Vagina (tissue), 2 donors: ENCODE results near the gene PRRT4. TPM values are rescaled to one million over a fixed set of nuclear protein-coding genes. Genes with fewer than 3 reads are reported as not detected.

Experiments
- DNase-seq, 2 donors: peaks; one replicate each; pipeline ENCODE4 v3.0.0-alpha.2; 2017; ENCODE audit errors: extremely low spot score in 2 of 2
- H3K27ac ChIP-seq: fragments of 200-600 bp; sonication (generic); one replicate; pipeline ENCODE4 v1.5.1; 2019
- H3K27me3 ChIP-seq: fragments of 200-600 bp; sonication (generic); one replicate; pipeline ENCODE4 v1.5.1; 2019
- H3K36me3 ChIP-seq, 2 donors: fragments of 200-600 bp; sonication (generic); one replicate each; pipeline ENCODE4 v1.5.1; 2017 to 2019
- H3K4me1 ChIP-seq: fragments of 200-600 bp; sonication (generic); one replicate; pipeline ENCODE4 v1.5.1; 2019
- H3K4me3 ChIP-seq, 2 donors: fragments of 200-600 bp; sonication (generic); 1 replicate in 1 of 2; 2 replicates in 1 of 2; pipeline ENCODE4 v1.5.1; 2016 to 2019
- H3K9me3 ChIP-seq: fragments of 200-600 bp; sonication (generic); one replicate; pipeline ENCODE4 v1.5.1; 2019
- POLR2A ChIP-seq, 2 donors: fragments of 450-650 bp; IDR thresholded peaks; one replicate each; pipeline ENCODE4 v1.6.1; 2017; ENCODE audit warnings: antibody characterized with exemption in 2 of 2, mild to moderate bottlenecking in 2 of 2, moderate library complexity in 2 of 2
- POLR2AphosphoS5 ChIP-seq, 2 donors: sonication (generic); formaldehyde crosslinking; IDR thresholded peaks; one replicate each; pipeline ENCODE4 v1.9.0; 2017; ENCODE audit warnings: antibody characterized with exemption in 2 of 2, mild to moderate bottlenecking in 2 of 2, low read depth in 1 of 2; ENCODE audit not compliant: insufficient read depth in 1 of 2
- intact Hi-C: fragments of 100-400 bp; cut with DNase I; formaldehyde crosslinking; loops from one replicate; pipeline ENCODE4 v1.15.1; 2023
- total RNA-seq: library from RNA; depleted of rRNA; stranded (reverse); fragments of >200 nt; gene quantifications from one replicate; pipeline ENCODE4 v1.2.3, GENCODE V29; 2016
- TF ChIP-seq, protein P1 (sequence below), 3 experiments: fragments of 450-650 bp in 2 of 3; fragments of 200-600 bp in 1 of 3; sonication (generic) in 1 of 3; IDR thresholded peaks; one replicate each; pipeline ENCODE4 v1.5.1; 2017 to 2019; ENCODE audit warnings: antibody characterized with exemption in 3 of 3, mild to moderate bottlenecking in 2 of 3, moderate library complexity in 2 of 3

The PRRT4 gene
- total RNA-seq, 1 donor from 2014 or later, result 7.6 TPM

DNA sequence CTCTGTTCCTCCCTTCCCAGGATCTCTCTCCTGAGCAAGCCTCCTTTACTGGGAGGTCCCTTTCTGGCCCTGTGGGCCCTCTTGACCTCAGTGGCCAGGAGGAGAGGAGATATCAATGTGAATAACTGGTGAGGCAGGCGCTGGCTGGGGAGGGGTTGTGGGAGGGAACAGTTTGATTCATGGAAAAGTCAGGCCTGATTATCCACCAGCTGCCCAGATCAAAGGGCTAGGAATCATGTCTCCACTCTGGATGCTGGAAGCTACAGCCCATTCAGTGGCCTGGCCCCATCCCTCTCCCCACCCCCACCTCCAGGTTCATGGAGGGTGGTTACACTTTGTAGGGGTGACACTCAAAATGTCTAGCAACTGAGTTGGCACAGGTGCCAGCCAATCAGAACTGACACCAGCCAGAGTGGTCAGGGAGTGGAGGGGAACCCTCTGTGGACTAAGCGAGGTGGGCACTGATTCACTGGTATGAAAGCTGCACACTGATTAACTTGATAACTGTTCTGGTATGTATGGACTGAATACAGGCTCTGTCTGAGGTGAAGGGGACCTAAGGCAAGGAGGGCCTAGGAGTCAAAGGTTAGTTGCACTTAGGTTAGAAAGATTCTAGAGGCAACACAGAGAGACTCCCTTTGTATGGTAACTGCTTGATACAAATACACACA is 4.8 kb downstream of the PRRT4 start:
- H3K4me1 ChIP-seq, result peaks cover 19% of the 10 kb centered on the region
- no peak overlapping the region for H3K4me3 ChIP-seq
- intact Hi-C loops, result no loop called here
- H3K27me3 ChIP-seq, result no peaks in the 10 kb centered on the region
- no peaks in the 10 kb centered on the region for H3K9me3 ChIP-seq
- no peaks in the 10 kb centered on the region for H3K36me3 ChIP-seq
- peak in 1 of 2 donors; percentile 42 for DNase-seq
- TF ChIP-seq, protein P1, sequence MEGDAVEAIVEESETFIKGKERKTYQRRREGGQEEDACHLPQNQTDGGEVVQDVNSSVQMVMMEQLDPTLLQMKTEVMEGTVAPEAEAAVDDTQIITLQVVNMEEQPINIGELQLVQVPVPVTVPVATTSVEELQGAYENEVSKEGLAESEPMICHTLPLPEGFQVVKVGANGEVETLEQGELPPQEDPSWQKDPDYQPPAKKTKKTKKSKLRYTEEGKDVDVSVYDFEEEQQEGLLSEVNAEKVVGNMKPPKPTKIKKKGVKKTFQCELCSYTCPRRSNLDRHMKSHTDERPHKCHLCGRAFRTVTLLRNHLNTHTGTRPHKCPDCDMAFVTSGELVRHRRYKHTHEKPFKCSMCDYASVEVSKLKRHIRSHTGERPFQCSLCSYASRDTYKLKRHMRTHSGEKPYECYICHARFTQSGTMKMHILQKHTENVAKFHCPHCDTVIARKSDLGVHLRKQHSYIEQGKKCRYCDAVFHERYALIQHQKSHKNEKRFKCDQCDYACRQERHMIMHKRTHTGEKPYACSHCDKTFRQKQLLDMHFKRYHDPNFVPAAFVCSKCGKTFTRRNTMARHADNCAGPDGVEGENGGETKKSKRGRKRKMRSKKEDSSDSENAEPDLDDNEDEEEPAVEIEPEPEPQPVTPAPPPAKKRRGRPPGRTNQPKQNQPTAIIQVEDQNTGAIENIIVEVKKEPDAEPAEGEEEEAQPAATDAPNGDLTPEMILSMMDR (IDR thresholded peaks at IDR 0.05), result no peak
- TF ChIP-seq POLR2A (IDR thresholded peaks at IDR 0.05), result no peak
- TF ChIP-seq POLR2AphosphoS5 (IDR thresholded peaks at IDR 0.05; ENCODE audit: insufficient read depth in 1 of 2, low read depth in 1 of 2), result no peak
- no peak overlapping the region for H3K27ac ChIP-seq

DNA sequence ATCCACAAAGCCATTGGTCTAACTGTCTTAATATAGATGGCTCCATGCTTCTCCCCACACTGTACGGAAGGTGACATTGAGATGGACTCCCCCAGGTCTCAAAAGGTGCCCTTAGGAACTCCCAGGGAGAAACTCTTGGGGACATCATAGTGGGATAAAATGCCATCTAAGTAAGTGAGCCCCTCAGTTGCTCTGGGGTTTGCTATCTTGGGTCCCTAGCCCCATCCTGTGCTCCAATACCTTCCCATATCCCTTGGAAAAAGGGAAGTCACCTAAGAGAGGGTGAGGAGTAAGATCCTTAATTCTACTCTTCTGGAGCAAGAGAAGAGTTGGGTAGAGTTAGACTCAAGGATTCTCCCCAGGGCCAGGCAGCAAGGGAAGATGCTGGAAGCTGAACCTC is 7.9 kb downstream of the PRRT4 start:
- Histone ChIP-seq H3K4me1 (peaks cover 10% of the 10 kb centered on the region), H3K4me3 (no peak overlapping the region), H3K27me3 (no peaks in the 10 kb centered on the region), H3K27ac (no peak overlapping the region), H3K9me3 (no peaks in the 10 kb centered on the region), H3K36me3 (no peaks in the 10 kb centered on the region)
- TF ChIP-seq POLR2AphosphoS5 (IDR thresholded peaks at IDR 0.05; ENCODE audit: insufficient read depth in 1 of 2, low read depth in 1 of 2), result no peak
- no peak for TF ChIP-seq POLR2A (IDR thresholded peaks at IDR 0.05)
- TF ChIP-seq, protein P1 (IDR thresholded peaks at IDR 0.05), result no peak
- intact Hi-C loops, result no loop called here
- peak in 1 of 2 donors; percentile 71 for DNase-seq

DNA sequence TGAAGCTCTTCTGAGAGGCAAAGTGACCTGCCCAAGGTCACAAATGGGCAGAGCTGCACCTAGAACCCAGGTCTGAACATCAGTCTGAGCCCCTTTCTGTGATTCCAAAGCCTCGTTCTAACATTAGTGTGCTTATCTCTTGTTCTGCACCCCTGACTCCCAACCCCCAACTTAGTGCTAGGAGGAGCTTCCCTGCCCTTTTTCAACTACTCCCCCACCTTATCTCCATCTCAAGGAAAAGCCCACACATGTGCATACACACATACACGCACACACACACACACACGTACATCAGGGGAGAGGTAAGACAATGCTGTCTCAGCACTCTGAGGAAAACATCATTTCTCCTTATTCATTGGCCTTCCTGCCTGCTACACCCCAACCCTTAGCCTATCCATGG is 8.3 kb downstream of the PRRT4 start:
- no peak for TF ChIP-seq POLR2A (IDR thresholded peaks at IDR 0.05)
- TF ChIP-seq, protein P1 (IDR thresholded peaks at IDR 0.05), result no peak
- TF ChIP-seq POLR2AphosphoS5 (IDR thresholded peaks at IDR 0.05; ENCODE audit: insufficient read depth in 1 of 2, low read depth in 1 of 2), result no peak
- Histone ChIP-seq H3K9me3 (no peaks in the 10 kb centered on the region), H3K4me3 (no peak overlapping the region), H3K4me1 (peaks cover 10% of the 10 kb centered on the region), H3K27ac (no peak overlapping the region), H3K27me3 (no peaks in the 10 kb centered on the region), H3K36me3 (no peaks in the 10 kb centered on the region)
- intact Hi-C loops, result no loop called here
- DNase-seq, result peak in 1 of 2 donors; percentile 5

DNA sequence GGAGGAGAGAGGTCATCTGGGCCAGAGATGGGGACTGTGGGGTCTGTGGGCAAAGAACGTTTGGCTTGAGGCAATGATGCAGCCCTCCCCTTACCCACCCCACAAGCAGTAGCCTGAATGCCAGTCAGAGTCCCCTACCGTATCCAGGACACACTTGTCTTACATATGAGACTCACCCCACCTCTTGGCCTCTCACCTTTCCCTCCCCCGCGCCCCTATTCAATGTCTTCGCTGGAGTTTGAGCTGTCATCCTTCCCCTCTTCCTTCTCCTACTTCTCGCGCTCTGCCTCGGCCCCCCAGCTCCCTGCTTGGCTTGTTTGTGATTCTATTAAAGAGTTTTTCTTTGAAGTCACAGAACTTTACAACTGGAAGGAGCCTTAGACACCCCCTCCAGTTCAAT is 8.9 kb downstream of the PRRT4 start:
- Histone ChIP-seq H3K4me3 (no peak overlapping the region), H3K27me3 (no peaks in the 10 kb centered on the region), H3K4me1 (peaks cover 10% of the 10 kb centered on the region), H3K27ac (no peak overlapping the region), H3K36me3 (no peaks in the 10 kb centered on the region), H3K9me3 (no peaks in the 10 kb centered on the region)
- DNase-seq, result peak in 1 of 2 donors; percentile 20
- intact Hi-C loops, result no loop called here
- TF ChIP-seq, protein P1 (IDR thresholded peaks at IDR 0.05), result no peak
- TF ChIP-seq POLR2AphosphoS5 (IDR thresholded peaks at IDR 0.05; ENCODE audit: insufficient read depth in 1 of 2, low read depth in 1 of 2), result no peak
- TF ChIP-seq POLR2A (IDR thresholded peaks at IDR 0.05), result no peak

DNA sequence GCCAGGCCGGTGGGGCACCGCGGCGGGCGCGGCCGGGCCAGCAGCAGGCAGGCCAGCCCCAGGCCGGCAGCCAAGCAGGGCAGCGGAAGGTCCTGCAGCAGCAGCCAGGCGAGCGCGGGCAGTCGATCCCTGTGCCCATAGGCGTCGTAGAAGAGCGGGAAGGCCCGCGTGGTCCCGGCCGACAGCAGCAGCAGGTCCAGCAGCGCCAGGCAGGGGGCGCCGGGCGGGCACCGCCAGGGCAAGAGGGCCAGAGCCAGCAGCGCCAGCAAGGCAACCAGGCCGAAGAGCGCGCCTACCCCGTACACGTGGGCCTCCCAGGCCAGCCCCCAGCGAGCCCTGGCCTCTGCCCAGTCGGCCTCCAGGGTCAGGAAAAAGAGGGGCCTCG is 9.3 kb downstream of the PRRT4 start:
- Histone ChIP-seq H3K27ac (no peak overlapping the region), H3K4me3 (peak overlapping the region; percentile 7 to 43), H3K4me1 (peaks cover 10% of the 10 kb centered on the region), H3K36me3 (no peaks in the 10 kb centered on the region), H3K27me3 (no peaks in the 10 kb centered on the region), H3K9me3 (no peaks in the 10 kb centered on the region)
- intact Hi-C loops, result no loop called here
- TF ChIP-seq POLR2AphosphoS5 (IDR thresholded peaks at IDR 0.05; ENCODE audit: insufficient read depth in 1 of 2, low read depth in 1 of 2), result no peak
- no peak for TF ChIP-seq POLR2A (IDR thresholded peaks at IDR 0.05)
- TF ChIP-seq, protein P1 (IDR thresholded peaks at IDR 0.05), result no peak
- DNase-seq, result no peak
